HG03108 (cell line): Measurements from ENCODE around the gene HS6ST3.
"Not testable (repeated sequence)": the region's sequence is repeated elsewhere in the genome, so short reads cannot be mapped to it uniquely, and the experiment has no call there.

ENCODE experiments used
- ATAC-seq: cut with Tn5 transposase; IDR thresholded peaks from one replicate; pipeline ENCODE4 v1.9.1; 2021; ENCODE audit warnings: moderate library complexity; ENCODE audit not compliant: unreplicated experiment

Gene HS6ST3

GRCh38 chr13:96707146-96707545 is 617.2 kb downstream of the HS6ST3 start:
- no peak for ATAC-seq

GRCh38 chr13:96710166-96710862 is 620.4 kb downstream of the HS6ST3 start:
- ATAC-seq: no peak

- ATAC-seq: no peak
These were observed 630.5 kb downstream of the HS6ST3 start for GRCh38 chr13:96720446-96720845.

- no peak for ATAC-seq
These were observed 636.7 kb downstream of the HS6ST3 start for GRCh38 chr13:96726651-96727050.

GRCh38 chr13:96728463-96728862 is 638.6 kb downstream of the HS6ST3 start:
- no peak for ATAC-seq

- no peak for ATAC-seq
These were observed 640.8 kb downstream of the HS6ST3 start for GRCh38 chr13:96730676-96731075.

DNA sequence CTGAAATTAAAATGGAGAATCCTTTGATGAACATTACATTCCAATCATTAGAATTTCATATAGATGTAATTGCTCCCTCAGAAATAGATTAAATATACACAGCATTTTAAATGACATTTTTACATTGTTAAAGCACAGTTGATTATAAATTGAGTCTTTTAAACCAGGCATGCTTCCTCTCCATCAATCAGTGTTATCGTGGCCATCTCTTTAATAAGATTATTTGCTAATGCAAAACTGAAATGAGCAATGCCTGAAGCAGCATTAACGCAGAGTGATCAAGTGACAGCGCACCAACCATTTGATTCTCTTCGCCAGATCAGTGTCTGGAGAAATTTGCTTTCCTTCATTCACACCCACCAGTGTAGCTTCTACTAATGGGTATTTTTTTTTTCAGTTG is 644.6 kb downstream of the HS6ST3 start:
- no peak for ATAC-seq

GRCh38 chr13:96741779-96742178 is 651.9 kb downstream of the HS6ST3 start:
- no peak for ATAC-seq

GRCh38 chr13:96743296-96744089 is 653.6 kb downstream of the HS6ST3 start:
- no peak for ATAC-seq

GRCh38 chr13:96744367-96745331 is 654.7 kb downstream of the HS6ST3 start:
- no peak for ATAC-seq

- ATAC-seq: no peak
These were observed 657.0 kb downstream of the HS6ST3 start for GRCh38 chr13:96746886-96747285.

DNA sequence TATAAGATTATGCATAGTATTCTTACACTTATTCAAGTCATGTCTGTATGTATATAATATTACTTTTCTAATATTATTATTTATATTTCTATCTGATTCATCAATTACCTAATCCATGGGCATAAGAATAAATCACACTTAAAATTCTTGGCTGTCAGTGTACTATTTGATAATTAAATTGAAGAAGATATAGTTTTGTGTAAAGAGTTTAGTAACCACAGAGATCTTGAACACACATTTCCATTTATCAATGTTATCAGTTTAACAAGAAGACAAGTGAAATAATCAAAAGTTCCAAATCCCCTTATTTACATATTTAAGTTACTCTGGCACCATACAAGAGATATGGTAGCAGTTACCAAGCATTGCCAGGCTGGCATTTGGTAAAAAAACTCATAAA is 659.9 kb downstream of the HS6ST3 start:
- no peak for ATAC-seq

DNA sequence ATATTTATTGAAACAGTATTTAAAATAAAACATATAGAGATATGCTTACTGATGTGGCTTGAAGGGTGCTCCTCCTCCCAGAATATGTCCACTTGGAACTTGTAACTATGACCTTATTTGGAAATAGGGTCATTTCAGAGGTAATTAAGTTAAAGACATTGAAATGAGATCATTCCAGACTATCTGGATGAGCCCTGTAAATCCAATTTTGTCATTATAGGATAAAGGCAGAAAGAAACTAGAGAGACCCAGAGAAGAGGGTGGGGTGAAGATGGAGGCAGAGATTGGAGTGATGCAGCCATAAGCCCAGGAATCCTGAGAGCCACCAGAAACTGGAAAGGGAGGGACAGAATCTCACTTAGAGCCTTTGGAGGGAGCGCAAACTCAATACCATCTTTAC is 661.2 kb downstream of the HS6ST3 start:
- ATAC-seq: no peak

DNA sequence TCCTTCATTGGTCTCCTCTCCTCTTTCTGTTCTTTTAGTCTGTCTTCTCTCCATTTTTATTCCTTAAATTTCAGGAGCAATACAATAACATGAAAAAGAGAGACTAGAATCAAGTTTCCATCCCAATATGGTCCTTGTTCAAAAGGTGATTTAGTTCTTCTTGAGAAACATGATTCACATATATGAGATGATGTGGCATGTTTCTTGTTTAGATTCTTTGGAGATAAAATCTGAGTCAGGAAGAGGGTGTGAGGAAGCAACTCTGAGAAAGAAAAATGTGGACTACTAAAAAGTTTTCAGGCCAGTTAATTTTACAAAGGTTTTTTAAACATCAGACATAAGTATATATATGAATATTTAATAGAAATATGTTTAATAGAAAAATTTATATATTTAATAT is 673.0 kb downstream of the HS6ST3 start:
- no peak for ATAC-seq

DNA sequence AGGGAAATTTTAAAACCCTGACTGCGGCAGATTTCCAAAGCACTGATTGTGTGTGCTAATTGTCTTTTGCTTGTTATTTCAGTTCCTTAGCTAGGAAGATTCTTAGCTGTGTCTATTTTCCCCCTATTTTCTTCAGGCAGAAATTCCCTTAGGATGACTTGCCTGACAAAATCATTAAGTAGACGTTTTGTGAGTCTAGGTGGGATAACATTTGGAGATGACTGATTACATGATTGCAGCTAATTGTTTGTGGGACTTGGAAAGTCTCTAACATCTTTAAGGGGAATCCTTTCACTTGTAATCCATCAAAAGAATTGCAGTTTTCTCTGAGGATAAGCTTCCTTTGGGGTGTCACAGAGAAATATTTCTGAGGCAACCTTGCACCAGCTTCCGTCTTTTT is 676.4 kb downstream of the HS6ST3 start:
- no peak for ATAC-seq

DNA sequence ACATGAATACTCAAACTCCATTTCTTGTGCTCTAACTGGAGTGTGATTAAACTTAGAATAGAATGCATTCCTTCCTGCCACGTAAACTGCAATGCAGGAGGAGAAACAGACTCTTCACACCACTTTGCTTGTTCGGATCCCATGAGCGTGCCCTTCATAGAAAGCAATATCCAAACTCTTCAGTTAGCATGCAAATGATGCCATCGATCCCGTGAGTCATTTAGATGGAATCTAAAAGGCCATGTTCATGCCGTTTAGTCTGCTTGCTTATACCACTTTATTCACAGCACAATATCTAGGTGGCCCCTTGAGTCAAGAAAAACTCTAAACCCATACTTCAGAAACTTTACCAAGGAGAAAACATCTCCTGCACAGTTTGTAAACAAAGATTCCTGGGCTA is 678.6 kb downstream of the HS6ST3 start:
- ATAC-seq: no peak

DNA sequence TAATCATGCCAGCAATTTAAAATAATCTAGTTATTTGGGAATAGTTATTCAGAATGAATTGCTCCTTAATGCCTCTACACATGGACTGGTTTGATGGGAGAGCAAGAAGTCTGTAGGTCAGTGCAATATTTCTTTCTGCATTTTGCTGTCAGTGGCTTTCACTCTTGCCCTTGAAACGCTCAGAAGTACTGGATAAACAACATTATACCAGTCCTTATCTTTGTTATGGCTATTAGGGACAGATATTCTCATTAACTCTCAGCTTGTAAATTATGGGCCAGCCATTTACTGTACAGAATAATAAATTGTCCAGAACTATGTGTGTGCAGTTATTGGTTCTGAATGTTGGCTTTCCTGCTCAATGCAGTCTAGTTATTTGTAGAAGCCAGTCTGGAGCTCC is 680.0 kb downstream of the HS6ST3 start:
- ATAC-seq: no peak

DNA sequence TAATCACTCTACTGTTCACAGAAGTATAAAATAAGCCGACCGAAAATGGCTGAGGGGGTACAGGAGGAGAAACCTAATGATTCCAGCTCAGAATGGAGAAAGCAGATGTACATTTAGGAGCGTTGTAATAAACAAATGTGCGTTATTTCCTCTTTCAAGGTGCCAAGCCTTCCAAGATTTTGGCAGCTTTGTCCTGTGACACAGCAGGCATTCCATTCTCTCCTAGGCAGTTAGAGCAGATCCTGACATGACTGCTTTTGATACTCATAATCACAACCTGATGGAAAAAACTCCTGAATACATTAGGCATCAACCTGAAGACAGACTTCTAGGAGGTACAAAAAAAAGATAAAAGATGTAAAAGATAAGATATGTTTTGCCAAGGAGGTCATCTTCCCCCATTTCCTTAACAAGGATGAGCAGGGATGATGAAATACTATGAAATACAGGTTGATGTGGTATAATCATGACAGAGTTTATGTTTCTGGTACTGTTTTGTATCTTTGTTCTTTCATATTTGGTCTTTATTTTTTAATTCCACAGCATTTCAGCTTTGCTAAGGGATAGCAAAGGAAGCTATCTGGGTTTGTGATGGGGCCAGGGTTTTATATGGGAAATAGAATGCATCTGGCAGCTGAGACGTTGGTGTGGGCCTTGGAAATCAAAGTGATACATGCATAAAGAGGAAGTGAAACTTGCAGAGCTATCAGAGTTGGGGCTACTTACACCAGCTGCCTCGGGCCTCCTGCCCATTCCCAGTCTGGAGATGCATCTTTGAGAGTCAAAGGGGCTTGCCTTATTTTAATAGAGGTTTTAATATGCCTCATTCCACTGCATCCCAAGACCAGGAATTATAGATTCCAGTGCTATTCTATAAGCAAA is 681.8 kb downstream of the HS6ST3 start:
- ATAC-seq: peak; percentile 82

DNA sequence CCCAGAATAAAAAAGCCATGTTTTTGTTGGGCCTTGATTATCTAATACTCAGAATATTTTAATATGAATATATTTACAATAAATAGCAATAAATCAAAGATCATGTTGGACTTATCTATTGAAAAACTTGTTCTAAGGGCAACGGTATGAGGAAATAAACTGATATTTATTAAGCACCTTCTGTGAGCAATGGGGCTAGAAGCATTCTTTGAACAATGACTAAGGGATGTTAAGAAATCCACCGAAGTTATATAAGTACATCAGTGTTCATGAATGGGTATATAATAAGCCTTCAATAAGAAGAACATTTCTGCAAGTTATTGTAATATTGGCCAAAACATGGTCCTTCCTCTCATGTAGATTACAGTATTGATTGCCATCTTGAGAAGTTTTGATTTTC is 682.5 kb downstream of the HS6ST3 start:
- no peak for ATAC-seq

- not testable (repeated sequence) for ATAC-seq
These were observed 688.4 kb downstream of the HS6ST3 start for GRCh38 chr13:96778302-96778701.
